HG02759 (cell line): Measurements from ENCODE around the gene RPL41.
"Not testable (repeated sequence)": the region's sequence is repeated elsewhere in the genome, so short reads cannot be mapped to it uniquely, and the experiment has no call there.

Source experiments
- ATAC-seq: cut with Tn5 transposase; IDR thresholded peaks from one replicate; pipeline ENCODE4 v1.9.1; 2021; ENCODE audit warnings: mild to moderate bottlenecking, moderate library complexity; ENCODE audit not compliant: unreplicated experiment

The RPL41 gene

DNA sequence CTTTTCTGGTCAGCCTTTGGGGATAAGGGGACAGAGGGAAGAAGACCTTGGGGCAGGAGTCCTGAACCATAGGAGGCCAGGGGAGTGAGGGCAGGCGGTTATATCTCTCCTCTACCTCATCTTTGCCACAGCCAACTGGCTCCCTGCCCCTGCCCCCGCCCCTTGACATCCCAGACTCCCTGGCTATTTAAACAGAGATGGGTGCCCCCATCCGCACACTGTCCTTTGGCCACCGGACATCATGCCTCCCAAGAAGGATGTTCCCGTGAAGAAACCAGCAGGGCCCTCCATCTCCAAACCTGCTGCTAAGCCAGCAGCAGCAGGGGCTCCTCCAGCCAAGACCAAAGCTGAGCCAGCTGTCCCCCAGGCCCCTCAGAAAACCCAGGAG, 37.2 kb downstream of the RPL41 start:
- ATAC-seq = no peak

DNA sequence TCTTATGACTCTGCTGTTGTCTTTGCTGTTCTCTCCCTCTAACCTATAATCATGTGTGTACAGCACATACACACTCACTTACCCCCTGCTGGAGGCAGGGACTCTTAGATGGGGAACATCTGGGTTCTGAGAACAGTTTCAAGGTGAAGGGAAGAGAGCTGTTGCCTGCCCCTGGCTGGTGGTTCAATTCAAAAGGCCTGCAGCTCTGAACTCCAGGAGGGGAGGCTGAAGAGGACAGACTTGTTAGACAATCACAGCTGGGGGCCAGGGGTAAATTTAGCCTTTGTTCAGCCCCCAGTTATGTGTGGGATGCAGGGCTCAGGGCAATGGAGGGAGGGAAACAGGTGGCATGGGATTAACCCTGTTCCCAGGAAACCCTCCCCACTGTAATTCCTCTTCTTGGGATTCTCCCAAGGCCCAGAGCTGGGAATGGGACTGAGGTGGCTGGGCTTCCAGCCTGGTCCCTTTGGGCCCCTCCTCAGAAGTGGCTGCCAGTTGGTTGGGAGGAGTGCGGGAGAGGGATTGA, 37.9 kb downstream of the RPL41 start:
- no peak for ATAC-seq

DNA sequence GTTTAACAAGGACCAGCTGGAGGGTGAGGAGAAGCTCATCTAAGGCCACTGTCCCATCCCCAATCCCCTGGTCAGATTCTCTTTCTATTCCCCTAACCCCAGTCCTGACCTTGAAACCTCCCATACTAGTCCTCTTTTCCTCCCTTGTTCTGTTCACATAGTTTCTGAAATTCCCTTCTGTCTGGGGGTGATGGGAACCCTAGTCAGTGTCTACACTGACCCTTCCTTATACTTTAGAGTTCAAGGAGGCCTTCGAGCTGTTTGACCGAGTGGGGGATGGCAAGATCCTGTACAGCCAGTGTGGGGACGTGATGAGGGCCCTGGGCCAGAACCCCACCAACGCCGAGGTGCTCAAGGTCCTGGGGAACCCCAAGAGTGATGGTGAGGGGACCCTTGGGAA, 38.4 kb downstream of the RPL41 start:
- no peak for ATAC-seq

GRCh38 chr12:56155256-56155845, 38.9 kb downstream of the RPL41 start:
- ATAC-seq = no peak

- ATAC-seq = not testable (repeated sequence)
These were observed 40.2 kb downstream of the RPL41 start for GRCh38 chr12:56156464-56157200.

GRCh38 chr12:56157201-56158028, 41.0 kb downstream of the RPL41 start:
- ATAC-seq = peak; percentile 34

GRCh38 chr12:56158029-56158925, 41.8 kb downstream of the RPL41 start, which contains the start of gene MYL6:
Gene MYL6, plus strand, starts transcription at chr12:56158359. Its CDS starts 43 bp downstream, at chr12:56158402.
- peak; percentile 89 for ATAC-seq

DNA sequence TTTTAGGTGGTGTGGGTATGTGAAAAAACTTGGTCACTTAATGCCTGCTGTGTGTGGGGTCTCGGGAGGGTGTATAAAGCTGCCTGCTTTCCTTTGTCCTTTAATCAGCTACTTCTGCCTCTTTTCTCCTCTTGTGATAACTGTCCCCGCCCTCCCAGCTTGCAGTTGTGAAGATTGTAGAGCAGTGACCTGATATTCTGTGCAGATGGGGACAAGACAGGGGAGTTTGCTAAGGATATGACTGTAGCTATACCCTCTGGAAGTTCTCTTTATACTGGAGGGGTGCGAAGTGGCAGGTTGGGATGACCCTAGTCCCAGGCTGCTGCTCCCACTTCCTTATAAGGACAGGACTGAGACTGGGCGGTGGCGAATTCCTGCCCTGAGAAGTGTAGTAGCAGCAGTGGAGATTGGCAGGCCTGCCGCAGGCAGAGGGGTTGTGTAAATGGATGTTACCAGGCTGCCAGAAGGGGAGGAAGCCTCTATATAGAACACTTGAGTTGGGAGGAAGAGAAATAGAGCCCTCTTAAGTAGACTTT, 42.6 kb downstream of the RPL41 start:
- ATAC-seq = no peak

DNA sequence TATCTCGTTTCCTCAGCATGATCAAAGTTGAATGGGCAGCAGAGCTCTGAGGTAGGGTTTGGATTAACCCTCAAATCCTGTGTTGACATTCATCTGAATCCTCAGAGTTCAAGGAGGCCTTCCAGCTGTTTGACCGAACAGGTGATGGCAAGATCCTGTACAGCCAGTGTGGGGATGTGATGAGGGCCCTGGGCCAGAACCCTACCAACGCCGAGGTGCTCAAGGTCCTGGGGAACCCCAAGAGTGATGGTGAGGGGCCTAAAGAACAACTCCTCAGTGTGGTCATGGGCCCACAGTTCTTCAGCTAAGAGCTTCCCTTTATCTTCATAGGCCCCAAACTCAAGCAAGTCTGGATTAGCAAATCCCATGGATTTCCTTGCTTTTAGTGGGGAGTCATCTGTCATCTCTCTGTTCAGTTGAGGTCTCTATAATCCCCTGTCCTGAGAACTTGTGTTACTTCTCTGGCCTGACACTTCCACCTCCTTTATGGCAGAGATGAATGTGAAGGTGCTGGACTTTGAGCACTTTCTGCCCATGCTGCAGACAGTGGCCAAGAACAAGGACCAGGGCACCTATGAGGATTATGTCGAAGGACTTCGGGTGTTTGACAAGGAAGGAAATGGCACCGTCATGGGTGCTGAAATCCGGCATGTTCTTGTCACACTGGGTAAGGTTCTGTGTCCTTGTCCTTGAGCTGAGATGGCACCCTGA, 43.2 kb downstream of the RPL41 start:
- no peak for ATAC-seq

GRCh38 chr12:56160193-56160763, 43.8 kb downstream of the RPL41 start:
- ATAC-seq = no peak

DNA sequence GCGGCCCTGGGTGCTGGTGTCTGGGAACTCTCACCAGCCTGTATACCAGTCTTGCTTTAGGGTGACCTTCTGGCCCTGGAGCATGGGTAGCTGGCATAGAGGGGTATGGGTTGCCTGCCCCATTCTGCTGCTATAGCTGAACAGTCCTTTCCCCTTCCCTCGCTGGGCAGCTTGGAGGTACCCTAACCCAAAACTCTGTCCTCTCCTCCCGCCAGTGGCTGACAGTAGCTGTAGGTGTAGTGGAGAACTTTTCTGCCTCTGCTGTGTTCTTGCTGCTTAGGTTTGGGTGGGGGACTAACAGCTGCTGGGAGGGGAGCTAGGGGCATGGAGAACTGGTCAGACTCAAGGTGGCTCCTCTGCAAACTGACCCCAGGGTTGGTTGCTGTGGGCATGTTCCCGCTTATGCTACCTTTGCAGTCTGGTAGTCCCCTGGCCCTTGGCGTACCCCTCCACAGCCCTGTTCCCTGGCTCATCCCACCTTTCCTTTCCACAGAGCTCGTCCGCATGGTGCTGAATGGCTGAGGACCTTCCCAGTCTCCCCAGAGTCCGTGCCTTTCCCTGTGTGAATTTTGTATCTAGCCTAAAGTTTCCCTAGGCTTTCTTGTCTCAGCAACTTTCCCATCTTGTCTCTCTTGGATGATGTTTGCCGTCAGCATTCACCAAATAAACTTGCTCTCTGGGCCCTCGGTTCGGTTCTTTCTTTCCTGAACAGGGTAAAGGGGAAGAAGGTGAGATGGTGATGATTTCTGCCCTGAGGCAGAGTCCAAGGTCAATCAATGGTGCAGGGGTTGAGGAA, 44.7 kb downstream of the RPL41 start:
- ATAC-seq = no peak

DNA sequence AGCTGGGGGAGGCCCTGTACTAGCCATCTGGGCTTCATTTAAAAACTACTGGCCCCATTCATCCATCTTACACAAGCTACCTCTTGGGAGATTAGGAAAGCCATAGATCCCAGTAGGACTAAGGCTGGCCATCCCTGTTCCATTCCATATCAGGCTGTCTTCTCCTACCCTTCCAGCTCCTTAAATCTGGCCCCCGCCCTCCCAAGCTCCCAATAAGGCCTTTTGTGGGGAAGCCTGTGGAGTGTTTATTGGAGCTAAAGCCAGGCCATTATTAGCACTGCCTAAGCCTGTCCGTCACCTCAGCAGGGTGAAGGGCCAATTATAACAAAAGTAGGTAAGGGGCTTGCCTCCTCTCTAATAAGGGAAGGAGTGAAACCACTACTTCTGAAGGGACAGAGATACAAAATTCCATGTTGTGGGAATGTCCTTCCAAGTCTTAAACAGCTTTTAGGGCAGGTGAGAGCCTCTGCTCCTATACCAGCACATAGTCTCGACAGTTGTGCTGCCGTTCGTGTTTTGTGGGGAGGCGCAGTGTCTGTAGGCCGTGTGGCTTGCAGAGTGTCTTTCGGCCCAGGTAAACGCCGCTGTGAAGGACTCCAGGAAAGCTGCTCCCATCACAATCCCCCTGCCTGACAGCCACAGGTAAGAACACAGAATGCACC, 45.4 kb downstream of the RPL41 start:
- ATAC-seq = no peak

DNA sequence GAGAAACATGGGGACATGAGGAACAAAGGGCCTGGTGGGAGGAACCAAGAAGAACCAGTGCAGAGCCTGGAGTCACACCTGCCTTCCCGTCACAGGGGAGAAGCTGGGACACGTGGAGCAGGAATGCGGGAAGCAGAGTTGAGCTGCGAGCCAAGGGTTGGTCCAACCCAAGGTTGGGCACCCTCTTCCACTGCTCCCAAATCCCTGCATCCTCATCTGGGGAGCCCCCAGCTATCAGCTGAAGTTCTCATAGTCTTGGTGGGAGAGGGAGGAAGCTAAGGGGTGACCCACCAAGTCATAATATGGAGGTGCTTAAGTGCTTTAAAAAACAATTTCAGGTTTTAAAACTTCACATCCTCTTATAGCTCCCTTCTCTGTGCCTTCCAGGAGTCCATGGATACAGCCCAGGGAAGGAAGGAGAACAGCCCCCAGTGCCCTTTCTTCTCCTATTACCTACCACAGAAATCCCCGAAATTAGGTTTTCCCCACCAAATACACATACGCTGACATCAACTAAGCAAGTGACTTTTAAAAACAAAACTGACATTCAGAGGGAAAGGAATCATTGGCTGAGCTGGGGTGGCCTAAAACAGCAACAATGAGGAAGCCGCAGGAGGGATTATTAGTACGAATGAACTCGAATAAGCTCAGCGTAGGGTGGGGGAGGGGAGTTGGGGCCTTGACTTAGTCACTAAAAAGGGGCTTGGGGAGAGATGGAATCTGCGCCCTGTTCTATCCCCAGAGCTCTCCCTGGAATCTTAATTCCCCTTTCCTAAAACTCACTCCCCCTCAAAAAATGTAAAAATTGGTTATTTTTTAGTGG, 46.2 kb downstream of the RPL41 start:
- ATAC-seq = no peak

- ATAC-seq = no peak
These were observed 47.3 kb downstream of the RPL41 start for GRCh38 chr12:56163533-56164344.

DNA sequence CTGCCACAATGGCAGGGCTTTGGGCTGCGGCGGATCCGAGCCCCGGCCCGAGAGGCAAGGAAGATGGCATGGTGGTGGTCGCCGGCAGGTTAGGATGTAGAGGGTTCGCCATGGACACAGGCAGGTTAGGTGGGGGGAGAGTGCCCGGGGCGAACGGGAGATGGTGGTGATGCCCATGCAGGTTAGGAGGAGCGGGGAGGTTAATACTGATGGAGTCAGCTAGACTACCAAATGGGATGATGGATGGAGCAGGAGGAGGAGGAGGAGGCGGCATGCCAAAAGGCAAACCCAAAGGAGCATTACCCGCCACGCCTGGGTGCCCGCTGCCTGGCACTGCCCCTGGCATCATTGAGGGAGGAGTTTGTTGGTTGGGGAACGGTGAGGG, 47.9 kb downstream of the RPL41 start:
- ATAC-seq = no peak

- no peak for ATAC-seq
These were observed 48.9 kb downstream of the RPL41 start for GRCh38 chr12:56165369-56165768.
